UCSD-AML1 (cell line): ENCODE results near the gene GPR84.

Source experiments
- DNase-seq: peaks from one replicate; lab custom pipeline; 2025; ENCODE audit not compliant: unreplicated experiment; lab: John Stamatoyannopoulos, UW

Gene GPR84

DNA sequence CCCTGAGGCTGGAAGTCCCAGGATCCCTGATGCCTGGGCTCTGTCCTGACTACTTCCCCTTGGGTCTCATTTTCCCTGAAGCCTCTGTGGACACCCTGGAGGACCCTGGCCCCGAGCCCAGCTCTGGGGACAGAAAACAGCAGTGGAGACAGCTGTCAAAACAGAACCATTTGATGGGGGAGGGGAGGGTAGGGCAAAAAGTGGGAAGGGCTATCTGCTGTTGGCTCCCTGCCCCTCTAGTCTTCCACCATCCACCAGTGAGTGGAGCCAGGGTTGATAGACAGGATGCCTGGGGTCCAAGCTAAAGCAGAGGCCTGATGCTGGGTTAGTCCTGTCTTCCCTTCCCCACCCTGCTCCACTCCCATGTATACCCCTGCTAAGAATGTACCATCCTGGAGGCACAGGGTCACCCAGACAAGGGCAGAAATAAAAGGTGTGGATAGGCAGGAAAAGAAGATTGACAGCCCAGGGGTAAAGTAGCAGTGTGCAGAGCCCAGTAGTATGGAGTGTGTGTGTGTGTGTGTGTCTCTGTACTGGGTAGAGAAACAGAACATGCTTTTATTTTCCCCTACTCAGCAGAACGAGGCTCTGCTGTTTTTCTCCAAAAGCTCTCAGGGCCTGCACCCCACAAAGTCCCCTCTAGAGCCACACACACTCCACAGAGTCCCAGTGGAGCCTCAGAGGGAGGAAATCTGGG lies 10.4 kb upstream of the GPR84 start:
- DNase-seq = no peak

DNA sequence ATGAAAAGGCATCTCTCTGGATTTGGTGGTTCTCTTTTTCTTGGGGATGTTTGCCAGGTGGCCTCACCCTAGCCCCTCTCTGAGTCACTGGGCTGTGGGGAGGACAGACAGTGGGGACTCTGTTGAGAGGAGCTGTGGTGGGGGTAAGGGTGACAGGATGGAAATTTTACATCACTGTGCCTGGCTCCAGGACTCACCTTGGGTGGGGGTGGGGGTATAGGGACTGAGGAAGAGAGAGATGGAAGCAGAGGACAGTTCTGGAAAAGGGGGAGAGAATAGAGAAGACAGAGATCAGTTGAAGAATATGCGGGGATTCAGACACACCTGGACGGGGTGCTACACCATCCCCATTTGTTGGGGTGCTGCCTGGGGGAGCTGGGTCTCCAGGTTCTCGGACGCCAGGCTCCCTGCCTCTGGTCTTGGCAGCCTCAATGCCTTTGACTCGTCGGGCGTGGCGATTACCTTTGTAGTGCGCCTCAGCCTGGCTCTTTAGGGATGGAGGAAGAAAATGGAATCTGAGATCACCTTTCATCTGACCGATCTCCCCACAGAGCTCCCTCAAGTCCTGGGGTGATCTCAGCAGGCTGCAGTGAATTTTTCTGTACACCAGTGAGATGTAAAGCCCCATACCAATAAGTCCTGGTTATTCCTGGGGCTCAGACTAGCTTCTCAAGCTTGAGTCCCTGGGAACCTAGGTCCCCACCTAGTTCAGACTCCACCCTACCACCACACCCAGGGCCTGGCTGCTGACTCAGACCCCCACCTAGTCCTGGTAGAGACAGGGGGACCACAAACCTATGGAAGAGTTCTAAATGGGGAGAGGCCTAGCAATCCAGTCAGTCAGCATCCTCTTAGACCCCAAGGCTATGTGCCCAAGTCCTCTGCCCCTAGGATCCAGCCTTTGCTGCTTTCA lies 9.6 kb upstream of the GPR84 start:
- DNase-seq = no peak

DNA sequence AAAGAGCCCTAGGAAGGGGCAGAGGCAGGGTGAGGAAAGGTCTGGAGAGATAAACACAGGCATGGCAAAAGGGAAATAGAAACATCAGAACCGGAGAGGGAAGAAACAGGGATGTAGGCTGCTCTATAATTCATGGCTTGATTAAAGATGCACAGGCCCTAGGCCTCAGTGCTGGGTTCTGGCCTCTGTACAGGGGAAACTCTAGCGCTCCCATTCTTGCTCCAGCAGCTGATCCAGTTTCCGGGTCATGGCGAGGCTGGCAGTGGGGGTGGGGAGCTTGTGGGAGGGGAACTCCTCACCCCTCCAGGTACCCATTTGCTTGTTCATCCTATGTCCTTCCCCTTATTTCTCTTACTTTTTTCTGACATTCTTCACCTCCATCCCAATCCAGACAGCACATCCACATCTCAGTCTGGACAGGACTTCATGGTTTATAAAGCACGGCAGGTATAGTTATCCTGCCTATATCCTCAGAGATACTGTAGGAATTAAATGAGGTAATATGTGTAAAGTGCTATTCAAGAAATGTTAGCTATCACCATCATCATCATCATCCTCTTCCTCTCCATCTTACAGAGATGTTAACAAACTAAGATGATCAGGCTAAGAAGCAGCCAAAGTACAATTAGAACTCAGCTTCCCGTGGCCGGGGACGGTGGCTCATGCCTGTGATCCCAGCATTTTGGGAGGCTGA lies 8.0 kb upstream of the GPR84 start:
- no peak for DNase-seq

DNA sequence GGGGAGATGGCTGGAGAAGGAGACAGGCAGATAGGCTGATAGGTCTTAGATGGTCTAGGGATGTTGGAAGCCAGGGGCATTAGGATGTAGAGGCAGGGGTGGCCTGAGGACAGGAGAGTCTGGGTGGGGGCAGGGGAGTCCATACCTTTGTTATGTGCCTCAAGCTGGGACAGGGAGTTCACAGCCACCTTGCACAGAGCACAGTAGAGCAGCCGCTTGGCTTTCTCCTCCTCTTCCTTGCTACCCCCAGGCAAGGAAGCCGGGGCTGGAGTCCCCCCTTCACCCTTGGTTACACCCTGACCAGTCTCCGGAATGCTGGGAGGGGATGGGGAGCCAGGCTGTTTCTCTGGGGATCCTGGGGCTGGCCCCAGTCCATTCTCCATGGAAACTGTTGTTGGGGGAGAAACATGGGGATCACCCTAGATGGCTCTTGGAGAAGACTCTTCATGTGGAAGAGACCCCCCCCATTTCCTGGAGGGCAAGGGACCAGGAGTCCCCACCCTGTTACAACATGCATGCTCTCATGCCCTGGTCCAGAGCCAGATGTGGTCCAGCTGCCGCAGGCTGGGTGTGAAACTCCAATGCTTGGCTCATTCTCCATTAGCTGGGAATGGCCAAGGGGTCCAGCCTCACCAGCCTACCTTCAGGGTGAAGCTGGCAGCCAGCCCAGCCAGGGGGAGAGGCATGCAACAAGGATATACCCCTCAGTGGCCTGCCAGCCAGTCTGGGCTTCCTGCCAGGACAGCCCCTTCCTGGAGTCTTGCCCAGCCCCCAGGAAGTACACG lies 7.2 kb upstream of the GPR84 start:
- peak; percentile 65 for DNase-seq

DNA sequence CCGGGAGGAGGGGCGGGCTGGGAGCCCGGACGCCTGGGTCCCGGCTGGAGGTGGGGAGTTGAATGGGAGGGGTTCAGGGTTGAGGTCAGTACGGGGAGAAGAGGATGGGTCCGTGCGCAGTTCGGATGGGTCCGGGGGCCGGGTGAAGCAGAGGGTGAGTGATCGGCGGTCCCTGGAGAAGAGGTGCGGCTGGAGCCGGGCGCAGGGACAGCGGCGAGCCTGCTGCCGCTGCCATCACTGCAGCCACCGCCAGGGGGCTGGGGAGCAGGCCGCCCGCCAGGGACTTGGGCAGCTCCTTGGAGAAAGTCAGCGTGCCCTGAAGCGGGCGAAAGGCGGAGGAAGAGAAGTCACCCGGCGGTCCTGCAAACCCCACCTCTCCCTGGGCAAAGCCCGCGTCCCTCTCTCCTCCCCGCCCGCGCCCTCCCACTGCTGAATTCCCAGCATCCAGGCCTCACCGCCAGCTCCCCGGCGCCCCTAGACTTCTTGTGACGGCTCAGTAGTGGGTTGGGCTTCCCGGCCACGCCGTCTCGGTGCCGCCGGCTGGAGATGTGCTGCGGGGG lies 6.0 kb upstream of the GPR84 start:
- no peak for DNase-seq

DNA sequence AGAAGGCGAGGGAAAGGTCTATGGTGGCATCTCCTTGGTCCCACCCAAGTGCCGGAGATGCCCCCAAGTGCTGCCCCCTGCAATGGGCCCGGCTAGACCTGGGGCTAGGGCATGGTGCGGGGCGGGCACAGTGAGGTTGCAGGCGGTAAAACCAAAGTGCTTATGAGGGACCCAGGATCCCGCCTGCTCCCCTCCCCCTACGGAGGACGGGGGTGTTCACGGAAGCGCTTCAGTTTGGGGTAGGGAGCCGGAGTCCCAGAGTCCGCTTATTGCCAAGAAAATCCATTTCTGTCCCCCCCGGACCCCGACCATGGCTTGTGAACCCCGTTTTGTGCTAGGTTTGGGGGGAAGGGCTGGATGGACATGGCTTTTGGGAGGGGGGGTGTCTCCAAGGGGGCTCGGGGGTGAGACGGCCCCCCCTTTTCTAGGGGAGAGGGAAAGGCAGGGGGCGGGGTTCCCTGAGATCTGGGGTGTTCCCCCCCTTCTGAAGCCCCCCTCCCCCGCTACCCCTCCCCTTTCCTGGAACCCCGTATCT lies 5.4 kb upstream of the GPR84 start:
- DNase-seq = no peak

DNA sequence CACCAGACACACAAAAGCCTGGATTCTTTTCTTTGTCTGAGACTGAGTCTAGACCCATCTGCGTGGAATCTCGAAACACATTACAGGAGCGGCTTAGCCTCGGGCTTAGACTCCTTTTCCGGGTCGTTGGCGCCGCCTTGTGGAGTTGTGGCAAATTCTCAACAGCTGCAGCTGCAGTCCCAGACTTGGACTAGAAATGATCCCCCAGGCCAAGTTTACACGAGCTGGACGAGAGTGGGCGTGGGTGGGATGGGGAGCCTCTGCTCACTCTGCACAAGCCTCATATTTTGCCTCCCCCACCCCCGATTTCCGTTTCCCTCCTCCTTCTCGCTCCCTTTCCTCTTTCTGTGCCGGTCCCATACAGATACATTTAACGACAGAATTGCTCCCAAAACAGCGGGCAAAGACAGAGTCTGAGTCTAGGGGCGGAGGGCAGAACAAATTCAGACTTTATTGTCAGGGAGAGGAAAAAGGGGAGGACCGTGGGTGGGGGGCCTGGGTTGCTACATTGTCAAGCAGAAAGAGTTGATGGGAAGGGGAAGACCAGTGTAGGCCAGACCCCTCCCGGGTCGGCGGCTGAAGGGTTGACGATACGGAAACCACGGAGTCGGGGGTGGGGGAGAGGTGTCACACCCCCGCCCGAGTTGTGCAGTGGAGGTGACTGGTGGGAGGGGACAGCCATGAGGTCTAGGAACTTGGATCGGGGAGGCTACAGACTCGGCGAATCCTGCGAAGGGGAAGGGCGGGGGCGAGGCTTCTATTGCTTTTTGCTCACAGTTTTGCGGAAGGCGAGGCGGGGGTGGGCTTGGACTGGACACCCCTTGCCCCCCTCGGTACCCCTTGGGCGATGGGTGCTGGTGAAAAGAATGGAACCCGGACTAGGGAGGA lies 4.7 kb upstream of the GPR84 start:
- peak; percentile 90 for DNase-seq

DNA sequence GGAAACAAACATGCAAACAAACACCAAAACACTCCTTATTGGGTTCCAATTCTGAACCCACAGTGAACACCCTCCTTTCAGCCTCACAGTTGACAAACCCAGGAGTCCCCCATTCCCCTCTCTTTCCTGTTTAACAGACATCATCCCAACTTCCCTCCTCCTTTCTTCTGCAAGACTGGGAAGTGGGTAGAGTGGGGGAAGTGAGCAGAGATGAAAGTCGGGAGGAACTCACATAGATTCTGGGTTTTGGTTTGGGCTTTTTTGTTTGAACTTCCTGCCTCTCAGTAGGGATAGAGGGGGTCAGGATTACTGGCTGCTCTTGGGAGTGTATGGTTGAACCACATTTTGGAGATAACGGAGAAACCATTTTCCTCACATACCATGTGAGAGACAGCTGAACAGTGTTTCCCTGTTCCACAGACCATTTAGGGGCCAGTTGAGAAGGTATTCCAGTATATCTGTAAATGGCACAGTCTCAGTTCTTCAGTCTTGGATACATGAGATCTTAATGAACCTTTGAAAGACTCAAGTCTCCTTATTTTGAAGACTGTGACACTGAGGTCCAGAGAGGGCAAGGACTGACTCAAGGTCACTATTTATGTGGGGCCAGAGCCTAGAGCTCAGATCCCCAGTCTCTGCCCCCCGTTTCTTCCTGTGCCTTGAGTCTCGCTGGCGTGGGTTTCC lies 3.9 kb upstream of the GPR84 start:
- DNase-seq = no peak

DNA sequence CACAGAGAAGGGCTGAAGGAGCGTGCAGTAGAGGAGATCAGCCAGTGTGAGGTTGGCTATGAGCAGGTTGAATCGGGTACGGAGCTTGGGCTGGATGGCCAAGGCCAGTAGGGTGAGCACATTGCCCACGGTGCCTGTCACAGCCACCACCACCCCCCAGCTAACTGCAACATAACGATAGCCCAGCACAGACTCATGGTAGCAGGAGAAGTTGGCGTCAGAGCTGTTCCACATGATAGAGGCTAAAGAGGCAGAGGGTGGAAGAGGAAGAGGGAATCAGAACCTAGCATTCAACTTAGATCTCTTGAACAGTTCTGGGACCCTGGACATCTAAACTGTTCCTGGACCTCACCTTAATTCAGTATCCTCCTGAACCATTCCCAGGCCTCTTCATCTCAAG lies 668 bp downstream of the GPR84 start:
- DNase-seq = no peak

DNA sequence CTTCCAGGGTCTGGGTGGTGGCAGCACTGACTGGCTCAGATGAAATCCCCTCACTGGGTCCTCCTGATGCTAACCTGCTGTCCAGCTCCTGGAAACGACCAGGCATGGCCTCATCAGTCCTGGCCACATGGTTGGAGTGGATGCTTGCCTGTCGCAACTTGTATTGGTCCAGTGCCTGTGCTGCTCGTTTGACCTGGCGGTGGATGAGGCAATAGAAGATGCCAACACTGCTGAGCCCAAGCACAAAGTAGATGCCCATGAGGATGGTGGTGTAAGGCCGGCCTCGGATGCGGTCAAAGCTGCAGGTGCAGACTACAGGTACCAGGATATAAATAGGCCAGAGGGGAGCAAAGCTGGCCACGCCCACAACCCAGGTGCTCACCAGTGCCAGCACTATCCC lies 1.2 kb downstream of the GPR84 start:
- DNase-seq = no peak

DNA sequence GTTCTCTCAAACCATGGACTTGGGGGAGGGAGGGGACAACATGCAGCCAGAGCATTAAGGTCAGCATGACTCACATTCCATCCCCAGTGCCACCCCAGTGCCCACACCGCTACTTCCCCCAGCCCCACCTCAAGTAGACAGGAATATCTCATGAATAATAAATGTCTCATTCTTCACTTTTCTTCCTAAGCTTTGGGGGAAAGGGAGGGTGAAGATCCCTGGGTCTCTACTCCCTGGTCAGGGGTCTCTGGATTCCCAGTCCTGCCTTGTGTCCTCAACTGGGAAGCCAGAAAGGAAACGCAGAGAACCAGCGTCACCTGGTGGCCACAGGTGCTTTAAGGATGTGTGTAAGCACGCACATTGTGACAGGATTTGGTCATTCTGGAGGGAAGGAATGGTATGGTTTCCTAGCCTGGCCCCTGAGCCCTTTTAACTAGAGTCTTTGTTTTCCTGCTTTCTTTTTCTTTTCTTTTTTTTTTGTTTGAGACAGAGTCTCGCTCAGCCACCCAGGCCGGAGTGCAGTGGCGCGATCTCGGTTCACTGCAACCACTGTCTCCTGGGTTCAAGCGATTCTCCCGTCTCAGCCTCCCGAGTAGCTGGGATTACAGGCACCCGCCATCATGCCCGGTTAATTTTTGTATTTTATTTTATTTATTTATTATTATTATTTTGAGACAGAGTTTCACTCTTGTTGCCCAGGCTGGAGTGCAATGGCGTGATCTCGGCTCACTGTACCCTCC lies 3.4 kb downstream of the GPR84 start:
- peak; percentile 63 for DNase-seq

DNA sequence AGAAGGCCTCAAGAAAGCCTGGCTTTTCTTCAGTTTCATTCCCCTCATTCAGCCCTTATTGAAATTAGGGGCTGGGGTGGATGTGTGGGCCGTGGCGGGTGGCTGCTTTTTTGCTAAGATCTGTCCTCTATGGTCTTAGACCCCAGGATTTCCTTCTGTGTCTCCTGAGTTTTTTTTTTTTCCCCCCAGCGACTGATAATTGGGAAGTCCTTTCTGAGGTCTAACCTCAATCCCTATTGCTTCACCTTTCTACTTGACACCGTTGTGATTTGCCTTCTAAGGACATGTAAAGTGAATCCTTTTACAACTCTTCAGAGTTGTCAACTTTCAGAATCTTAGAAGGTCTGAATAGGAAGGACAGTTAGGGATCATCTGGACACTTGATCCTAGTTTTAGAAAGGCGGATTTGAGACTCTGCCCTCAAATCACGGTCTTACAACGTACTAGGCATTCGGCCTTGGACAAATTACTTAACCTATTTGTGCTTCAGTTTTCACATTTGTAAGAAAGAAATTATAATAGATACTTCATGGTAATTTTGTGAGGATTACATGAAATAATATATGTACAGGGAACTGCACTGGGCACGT lies 4.4 kb downstream of the GPR84 start:
- no peak for DNase-seq

DNA sequence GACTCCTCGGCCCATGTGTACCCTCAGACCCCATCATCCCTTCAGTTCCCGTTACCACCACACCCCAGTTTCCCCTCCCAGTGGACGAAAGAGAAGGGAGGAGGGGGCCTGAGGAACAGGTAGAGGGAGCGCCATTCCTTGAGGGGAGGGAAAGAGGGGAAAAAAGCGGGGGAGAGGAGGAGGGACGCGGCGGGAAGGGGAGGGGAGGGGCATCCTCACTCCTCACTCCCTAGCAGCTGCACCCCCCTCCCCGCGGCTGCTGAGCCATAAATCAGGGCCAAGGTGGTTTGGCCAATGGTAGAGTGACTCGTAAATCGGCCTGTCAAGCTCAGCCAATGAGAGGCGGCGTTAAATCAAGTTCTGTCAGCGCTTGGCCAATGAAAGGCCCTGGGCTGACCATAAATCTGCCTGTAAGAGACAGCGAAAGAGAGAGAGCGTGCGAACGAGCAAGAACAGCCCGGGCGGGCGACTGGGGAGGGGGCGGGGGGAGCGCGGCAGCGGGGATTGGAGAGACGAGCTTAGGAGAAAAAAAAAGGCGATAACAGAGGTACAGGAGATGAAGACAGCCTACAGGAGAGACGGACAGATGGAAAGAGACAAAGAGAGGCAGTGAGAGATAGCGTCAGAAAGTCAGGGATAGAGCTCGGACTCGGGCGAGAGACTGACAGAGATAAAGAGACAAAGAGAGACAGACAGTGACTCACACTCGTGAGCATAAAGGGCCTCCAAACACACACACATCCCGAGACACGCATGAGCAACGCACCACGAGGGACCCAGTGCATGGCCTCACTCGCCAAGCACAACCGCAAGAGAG lies 5.1 kb downstream of the GPR84 start:
- peak; percentile 85 for DNase-seq

DNA sequence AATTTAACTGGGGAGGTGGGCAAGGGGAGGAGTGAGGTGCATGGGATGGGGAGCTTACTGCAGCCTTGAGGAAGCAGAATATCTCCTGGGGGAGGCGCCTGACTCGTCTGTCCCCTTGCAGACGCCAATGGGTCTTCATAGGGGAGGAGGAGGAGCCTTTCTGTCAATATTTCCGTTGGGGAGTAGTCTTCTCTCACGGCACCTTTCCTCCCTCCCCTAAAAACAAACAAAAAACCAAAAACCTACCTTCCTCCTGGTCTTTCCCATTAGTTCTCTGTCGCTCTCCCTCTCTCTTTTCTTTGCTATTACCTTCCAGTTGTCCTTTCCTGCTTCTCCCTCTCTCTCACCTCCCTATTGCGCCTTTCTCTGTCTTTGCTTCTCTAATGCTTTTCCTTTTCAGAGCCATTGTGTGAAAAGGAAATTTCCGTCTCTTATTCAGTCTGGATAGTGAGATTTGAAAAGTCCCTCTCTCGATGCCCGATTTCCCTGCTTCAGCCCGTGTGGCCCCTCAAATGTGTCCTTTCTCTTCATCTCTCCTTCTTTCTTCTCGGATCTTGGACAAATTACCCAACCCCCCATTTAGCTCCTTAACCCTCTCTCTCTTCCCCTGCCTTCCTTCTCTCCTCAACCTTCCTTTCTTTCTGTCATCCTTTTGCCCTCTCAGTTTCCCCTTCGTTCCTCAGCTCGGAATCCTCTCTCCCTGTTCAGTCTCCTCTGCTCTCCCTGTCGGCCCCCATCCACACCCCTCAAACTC lies 5.9 kb downstream of the GPR84 start:
- no peak for DNase-seq

DNA sequence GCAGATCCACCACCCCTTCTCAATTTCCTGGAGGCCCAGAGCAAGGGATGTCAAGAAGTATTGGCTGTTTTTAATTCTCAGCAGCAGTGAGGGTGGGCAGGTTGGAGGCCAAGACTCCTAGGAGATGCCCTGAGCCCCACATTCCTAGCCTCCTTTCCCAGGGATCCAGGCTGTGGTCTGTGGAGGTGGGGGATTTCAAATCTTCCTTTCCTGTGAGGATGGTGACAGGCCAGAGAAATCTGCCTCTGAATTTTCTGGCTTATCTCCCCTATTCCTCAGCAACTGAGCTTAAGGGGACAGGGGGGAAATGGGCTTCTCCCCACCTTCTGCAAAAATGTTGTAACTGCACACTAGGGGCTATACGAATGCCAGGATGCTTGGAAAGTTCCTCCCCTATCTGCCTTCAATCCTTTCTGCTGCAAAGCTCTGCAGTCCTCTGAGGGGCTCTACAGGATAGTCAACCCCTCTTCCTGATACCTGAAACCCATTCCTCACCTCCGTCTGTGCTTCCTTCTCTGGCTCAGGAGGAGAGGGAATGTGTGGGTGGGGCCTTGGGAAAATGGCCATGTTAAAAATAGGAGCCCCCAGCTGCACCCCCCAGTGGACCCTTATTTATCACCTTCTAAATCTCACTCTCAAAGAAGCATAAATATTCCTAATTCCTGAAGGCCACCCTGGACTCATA lies 6.6 kb downstream of the GPR84 start:
- no peak for DNase-seq

DNA sequence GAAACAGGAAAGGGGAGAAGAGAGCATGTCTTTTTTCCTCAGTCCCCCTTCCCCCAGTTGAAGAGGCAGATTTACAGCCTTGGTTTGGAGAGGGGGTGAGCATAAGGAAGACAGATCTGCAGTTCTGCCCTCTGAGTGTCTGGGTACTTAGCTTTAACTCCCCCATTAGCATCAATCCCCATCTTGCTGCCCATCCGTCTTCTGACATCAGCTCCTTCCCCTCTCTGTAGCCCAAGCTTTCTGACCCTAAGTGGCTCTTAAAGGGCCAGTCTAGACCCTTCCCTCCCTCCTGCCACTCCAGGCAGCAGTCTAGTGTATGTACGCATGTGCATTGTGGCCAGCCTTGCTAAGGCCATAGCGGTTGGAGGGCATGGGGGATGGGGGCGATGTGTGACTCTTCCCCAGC lies 7.3 kb downstream of the GPR84 start:
- DNase-seq = no peak
